GM18519 (cell line): Measurements from ENCODE around the gene PITX1.

Source experiments
- ATAC-seq: cut with Tn5 transposase; IDR thresholded peaks from one replicate; pipeline ENCODE4 v1.9.1; 2021; ENCODE audit warnings: mild to moderate bottlenecking, moderate library complexity; ENCODE audit not compliant: unreplicated experiment, low FRiP score

PITX1 gene

DNA sequence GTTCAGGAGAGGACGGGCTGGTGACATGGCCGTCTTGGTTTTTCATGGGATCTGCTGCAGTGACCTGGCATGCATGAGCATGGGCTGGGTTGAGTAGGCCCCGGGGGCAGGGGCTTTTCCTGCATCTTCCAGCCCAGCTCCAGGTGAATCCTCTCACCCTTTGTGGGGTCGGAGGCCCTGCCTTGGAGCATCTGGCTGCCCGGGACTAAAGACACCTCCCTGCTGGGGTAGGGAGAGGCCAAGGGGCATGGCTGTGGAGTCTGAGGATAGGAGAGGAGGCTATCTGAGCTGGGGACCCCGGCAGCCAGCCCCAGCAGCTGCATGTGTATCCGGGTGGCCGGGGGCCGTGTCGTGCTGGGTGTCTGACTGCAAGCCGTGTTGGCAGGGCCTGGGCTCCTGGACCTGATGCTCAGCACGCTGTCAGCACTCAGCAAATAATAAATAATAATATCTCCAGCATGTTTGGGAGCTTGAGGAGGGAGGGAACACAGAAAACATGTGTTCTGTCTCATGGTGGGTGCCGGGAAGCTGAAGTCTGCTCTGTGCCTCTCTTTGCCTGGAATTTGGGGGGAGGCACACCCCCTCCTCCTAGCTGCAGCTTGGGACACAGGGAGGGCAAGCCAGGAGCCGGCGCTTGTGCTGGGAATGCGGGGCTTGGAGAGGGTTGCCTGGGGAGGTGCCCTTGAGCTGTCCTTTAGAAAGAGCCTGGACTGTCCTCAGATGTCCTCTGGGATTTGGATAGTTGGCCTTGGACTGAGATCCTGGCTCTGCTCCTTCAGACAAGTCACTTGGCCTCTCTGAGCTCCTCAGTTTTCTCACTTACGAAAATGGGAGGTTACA, 28.4 kb upstream of the PITX1 start:
- no peak for ATAC-seq

DNA sequence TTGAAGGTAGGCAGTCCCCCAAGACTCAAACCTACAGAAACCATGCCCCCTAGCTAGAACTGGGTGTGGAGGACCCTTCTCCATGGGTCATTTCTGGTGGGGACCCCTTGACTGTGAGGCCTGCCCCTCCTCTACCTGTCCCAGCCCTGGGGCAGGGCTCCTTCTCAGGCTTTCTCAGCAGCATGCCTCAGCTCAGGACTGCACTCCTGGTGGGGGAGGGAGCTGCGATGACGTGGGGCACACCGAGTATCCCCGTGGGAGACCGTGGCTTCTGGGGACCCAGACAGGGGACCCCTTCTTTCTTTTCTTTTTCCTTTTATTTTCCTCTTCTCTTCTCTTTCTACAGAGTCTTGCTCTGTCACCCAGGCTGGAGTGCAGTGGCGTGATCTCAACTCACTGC, 27.0 kb upstream of the PITX1 start:
- ATAC-seq: no peak

DNA sequence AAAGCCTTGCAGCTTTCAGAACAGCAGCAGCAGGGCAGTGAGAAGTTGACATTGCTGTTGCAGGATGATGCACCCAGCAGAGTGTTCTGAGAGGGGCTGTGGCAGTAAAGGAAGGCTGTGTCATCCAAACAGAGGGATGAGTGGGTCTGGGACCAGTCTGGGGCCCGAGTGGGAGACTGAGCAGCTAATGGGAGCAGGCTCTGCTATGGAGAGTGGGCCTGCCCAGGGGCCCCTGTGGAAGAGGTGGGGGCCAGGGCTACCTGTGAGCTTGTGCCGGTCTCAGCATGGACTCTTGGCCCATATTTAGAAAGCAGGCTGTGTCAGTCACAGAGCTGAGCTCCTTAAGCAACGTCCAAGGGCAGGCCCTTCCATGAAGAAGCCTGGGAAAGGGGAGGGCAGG, 26.0 kb upstream of the PITX1 start:
- no peak for ATAC-seq

DNA sequence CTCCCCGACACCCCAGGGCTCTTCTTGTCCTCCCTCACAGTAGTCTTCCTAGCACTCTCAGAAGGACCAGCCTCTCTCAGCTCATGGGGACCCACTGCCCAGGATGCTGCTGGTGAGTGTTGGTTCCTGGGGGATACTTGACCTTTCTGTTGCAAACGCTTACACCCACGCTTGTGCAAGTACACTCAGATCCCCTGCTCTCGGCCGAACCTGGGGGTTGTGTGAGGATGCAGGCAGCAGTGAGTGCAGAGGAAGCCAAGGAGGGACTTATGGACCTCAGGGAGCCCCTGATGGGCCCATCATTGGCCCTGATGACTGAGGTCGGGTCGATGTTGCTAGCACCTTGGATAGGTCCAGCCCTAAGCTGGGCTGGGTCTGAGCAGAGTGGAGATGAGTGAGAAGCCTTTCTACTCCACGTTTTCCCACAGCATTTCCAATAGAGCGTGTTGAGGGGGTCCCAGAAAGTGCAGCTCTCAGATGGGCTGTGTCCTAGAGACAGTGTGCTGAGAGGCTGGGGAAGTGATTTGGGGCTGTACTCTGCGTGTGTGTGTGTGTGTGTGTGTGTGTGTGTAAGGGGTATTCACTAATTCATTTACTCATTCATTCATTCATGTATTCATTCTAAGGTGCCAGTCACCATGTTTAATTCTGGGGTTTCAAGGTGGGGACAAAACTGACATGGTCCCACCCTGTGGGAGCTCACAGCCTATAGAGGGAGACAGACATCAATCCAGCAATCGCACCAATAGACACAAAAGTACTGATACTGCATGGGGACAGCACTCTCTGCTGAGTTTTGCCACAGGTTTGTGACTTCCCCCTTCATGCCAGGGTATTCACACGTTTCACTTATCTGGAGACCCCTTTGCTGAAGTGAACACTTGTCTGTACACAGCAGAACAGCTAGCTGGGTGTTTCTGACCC, 25.2 kb upstream of the PITX1 start:
- ATAC-seq: no peak

DNA sequence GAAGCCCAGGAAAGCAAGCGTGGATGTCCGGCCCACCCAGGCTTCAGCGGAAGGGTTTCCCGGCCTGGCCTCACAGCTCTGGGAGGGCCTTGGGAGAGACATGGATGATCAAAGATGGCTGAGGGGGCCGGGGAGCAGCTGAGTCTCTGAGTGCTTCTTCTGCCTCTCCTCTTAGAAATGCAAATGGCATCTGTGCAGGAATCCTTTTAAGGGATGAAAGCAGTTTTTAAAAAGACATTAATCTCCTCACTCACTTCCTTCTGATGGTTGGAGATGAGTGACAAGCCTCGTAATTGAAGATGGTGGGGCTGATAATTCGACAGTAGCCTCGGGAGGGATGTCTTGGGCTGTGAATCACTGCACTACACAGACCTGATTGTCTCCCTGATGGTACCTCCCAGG, 24.3 kb upstream of the PITX1 start:
- no peak for ATAC-seq

DNA sequence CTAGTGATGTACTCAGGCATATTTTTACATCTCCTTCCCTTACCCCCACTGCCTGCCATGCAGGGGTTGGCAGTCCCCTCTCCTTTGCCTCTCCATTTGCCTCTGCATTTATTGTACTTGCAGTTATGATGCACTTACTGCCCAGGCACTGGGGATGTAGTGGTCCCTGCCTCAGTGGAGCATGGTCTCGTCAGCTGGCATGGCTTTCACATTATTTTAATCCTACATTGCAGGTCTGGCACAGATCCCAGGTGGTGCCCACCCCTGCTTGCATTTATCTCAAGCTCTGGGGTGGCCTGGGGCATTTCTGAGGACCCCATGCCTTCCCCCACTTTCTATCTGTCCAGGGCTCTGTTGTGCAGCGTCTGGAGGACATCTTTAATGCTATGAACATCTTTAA, 23.2 kb upstream of the PITX1 start:
- ATAC-seq: no peak

DNA sequence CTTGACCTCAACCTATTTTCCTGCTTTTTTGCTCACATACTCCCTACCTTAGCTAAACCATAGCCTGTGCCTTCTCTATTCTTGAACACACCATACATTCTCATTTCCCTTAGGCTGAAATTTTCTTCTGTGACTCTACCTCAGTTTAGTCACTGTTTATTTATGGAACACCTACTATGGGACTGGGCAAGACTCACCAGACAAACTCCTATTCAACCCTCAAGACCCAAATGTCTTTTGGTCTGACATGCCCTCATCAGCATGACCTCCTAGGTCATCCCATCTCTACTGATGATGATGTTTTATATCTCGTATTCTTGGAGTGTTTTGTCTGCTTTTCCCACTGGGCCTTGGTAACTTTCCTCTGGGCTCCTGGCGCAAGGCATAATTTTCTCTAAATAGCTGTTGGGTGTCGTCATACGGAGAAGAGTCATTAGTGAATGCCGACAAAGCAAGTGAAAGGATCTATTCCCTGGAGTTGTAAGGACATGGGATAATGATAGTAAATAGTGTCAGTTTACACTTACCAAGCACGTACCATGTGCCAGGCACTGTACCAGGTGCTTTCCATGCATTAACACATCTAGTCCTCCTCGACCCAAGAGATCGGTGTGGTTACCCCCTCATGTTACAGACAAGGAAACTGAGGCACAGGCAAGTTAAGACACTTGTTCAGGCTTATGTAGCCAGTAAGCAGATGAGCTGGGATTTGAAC, 22.4 kb upstream of the PITX1 start:
- ATAC-seq: no peak

DNA sequence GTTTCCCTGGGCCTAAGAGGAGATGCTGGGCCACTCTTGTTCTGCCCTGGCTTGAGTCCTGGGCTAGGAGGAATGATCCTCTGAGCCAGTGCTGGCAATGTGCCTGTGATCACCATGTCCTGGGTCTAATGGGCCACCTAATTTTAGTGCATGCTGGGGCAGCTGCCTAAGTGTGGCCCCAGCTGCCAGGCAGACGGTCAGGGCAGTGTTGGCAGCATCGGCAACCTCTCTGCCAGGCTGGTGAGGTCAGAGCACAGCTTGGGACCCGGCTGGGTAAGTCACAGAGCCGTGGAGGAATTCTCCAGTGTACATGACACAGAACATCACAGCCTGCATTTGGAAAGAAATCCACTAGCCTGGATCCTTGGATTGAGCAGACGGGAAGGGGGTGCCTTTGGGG, 21.4 kb upstream of the PITX1 start:
- ATAC-seq: no peak

DNA sequence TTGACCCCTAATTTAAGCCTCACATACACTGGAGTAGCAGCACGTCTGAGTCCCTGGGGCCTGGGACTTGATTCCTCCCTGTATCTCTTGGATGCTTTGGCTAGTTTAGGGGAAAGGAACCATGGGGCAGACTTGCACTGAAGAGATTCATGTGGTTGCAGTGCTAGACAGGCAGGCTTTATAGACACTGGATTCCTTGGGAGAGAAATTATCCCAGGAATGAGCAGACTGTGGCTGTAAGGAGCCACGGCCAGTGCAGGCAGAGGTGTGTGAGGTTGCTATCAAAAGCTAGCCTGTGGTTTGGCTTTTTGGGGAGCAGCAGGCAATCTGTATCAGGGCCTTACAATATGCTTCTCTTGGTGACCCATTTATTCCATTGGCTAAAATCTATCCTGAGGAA, 20.5 kb upstream of the PITX1 start:
- no peak for ATAC-seq

DNA sequence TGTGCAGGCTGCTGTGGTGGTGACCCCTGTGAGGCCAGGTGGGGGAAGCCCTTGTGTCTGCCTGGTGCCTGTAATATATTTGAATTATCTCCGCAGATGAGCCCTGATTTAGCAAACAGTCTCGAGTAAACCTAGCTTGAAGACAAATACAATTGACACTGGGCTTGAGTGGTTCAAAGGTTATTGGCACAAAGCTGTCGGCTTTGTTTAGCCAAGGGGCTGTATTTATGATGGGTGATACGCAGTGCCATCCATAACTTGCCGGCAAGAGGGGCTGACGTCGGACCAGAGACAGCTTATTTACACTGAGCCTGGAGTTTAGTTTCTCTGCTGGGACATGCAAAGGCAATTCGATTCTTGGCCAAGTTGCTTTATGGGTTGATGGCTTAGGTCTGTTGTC, 20.0 kb upstream of the PITX1 start:
- ATAC-seq: no peak

DNA sequence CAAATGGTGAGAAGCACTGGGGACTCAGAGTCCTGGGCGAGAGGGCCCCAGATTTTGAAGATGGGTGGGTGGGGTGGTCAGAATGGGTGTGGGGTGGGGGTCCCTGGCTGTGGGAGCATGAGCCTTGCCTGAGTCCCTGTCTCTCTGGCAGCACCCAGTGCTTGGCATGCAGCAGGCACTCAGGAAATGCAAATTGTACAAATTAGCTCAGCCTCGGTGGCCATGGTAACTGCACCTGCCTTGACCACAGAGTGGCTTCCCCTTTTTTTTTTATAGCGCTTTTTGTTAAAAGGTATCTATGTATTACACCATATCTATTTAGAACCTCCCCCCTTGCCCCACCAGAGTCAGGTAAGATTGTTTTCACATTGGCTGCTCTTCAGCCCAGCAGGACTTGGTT, 19.2 kb upstream of the PITX1 start:
- peak; percentile 79 for ATAC-seq

DNA sequence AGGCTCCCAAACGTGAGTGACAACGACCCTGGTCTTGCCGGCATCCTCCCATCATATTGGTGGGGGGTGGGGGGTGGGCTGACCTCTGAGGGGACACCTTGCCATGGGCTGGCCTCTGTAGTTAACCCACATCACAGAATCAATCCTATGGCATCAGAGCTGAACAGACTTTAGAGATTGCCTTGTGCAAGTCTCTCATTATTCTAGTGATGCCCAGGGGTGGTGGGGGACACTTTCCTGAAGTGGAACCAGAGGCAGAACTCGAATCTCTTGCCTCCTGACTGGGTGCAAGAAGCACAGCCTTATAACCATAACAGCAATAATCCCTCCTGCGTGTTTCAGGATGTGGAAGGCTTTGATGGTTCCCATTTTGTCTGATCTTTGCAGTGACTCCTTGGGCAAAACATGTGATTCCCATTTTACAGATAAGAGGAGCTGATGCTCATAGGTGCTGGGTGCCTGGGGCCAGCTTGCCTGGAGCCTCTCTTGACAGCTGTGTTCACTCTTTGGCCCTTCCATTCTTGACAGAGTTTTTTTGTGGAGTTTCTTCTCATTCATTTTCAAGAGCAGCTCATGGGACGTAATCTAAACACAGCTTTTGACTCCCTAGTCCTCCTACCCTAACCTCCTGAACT, 18.6 kb upstream of the PITX1 start:
- no peak for ATAC-seq

DNA sequence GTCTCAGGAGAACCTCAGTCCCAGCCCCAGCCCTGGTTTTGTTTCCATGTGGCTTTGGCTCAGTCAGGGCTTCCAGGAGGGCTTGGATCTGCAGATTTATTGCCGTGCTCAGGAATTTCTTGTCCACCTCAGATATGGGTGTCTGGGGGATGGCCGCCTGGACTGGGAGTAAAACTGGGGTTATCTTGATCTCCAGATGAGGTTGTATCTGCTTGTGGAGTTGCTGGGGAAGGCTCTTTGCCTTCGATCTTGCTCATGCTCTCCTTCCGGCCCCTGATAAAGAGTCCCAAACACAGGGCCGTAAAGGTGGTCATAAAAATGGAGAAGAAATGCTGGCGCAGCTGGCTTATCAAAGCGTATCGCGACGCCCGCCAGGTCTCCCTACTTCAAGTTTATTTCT, 17.8 kb upstream of the PITX1 start:
- ATAC-seq: no peak

DNA sequence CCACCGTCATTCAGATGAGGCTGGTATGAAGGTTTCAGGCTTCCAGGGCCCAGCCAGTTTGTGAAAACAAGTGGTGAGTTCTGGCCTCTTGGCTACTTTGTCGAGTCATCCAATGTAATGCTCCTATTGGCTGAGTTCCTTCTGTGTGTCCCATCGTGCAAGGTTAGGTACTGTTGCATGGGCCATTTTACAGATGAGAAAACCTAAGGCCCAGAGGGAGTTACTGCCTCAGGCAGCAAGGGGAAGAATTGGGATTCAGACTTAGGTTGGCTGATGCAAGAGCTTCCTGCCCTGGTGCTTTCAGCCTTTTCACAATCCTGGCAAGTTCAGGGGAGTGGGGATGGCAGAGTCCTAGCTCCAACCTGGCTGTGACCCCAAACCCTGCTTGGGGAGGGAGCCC, 17.4 kb upstream of the PITX1 start:
- no peak for ATAC-seq

DNA sequence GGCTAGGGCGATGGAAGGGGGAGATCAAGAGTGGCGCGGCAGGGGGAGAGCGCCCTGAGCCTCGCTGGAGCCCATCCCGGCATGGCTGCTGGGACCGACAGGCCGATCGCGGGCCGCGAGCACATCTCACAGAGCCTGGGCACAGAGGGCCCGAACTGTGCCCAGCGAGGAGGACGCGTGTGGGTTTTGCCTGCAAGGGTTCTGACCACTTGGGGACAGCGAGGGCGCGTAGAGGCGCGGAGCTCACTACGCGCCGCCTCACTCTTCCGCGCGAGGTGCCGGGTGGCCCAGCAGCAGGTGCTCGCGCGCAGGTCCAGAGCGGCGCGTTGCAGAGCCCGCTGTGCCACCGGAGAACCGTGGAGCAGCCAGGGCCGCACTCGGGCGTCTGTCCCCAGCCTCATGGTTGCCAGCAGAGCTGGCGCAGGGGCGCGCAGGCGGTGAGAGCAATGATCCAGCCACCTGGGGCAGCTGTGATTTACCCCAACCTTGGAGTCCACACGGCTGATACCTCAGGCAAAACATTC, 16.3 kb upstream of the PITX1 start:
- no peak for ATAC-seq

DNA sequence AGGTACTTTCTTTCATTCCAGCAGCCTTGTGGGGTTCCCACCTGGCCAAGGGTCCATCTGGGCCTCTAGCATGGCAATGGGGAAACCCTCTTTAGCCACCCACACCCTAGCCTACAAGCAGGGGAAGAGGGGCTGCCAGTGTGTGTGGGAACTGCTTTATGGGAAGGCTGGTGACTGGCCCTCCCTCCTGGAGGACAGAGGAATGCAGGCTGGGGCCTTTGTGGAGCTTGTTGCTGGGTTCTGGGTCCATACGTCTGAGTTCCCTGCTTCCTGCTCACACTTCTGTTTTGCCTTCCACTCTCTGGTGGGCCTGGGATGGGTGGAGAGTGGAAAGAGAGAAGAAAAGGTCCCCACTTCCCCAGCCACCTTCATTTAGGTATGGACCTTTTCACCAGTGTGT, 14.9 kb upstream of the PITX1 start:
- ATAC-seq: no peak

DNA sequence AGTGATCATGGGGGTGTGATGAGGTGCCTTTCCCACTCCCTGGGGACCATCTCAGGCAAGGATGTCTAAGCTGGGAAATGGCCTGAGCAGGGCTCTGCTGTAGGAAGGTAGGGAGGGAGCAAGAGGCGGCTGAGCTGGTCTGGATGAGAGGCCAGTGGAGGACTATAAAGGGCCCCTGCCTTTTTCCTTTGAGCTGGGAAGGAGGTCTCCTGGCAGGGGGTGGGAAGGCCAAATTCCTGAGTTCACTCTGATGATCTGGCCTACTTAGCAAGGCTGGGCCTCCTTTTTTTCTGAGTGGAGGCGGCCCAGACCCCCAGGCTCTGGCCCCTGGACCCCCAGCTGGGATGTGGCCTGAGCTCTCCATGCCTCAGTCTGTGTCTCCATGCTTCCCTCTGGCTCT, 14.3 kb upstream of the PITX1 start:
- no peak for ATAC-seq

DNA sequence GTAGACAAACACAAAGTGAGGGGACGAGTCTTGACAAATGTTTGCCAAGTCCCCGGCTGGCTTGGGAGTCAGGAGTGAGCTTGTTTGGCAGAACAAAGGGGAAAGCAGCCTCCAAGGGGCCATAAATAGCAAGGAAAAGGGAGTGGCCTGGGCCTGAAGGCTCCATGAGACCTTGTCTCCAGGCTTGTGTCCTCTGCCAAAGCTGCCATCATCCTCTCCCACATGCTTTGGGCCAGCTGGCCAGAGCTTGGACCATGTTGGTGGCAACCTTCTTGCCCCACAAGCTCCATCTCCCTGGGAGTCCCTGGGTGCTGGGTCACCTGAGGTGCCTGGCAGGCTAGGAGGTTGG, 13.3 kb upstream of the PITX1 start:
- ATAC-seq: no peak

DNA sequence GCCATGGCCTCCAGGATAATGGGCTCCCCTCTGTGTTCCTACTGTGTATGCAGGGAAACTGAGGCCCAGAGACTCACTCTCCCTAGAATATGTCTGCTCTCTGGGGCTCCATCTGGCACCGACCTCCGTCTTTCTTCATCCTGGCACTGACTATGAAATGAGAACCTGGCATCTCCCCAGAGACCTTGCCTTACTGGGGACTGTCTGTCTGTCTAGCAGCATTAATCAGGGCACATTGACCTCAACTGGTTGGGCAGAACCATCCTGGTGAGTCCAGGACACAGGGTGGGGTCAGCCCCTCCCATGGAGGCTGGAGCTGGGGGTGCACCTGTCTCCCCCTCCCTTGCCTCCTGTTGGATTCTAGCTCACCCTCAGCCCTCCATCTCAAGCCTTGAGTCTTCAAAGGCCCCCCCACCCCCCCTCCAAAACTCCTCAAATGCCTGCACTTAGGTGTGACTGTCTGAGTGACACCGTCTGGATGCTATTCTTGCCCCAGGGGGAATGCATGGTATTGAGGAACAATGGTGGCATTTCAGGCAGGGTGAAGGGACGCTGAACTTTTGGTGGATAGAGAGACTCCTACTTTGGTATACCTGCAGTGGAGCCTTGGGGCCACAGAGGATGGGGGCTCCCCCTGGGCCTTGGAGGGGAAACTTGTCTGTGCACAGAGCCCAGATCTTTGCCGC, 12.8 kb upstream of the PITX1 start:
- no peak for ATAC-seq

DNA sequence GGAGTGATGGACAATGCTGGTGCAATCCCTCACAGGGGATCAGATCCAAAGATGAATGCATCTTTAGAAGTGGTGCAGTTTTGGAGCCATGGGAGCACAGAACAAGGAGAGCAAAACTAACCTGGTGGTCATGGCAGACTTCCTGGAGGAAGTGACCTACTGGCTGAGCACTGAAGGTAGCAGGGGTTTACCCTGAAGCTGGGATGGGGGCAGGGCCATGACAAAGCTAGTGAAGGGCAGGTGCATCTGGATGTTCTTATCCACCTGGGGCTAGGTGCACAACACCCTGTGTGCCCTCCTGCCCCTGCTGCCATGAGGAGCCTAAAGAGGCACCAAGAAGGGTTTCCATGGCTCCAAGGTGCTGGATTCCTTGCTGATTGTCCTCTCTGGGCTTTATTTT, 11.5 kb upstream of the PITX1 start:
- no peak for ATAC-seq
